OCI-LY7 (cell line): ENCODE results near the gene MAPK4.

Source experiments
- CTCF ChIP-seq: fragments of 200-600 bp; sonication (generic); conservative IDR thresholded peaks from 2 replicates; pipeline ENCODE4 v1.5.1; 2014; ENCODE audit warnings: mild to moderate bottlenecking, antibody characterized with exemption, low read length, moderate library complexity, mixed read lengths
- EZH2phosphoT487 ChIP-seq: fragments of 200-600 bp; sonication (generic); IDR thresholded peaks from 2 replicates; pipeline ENCODE4 v1.6.1; 2018; ENCODE audit warnings: low read depth, borderline replicate concordance, mild to moderate bottlenecking, mixed run types, antibody characterized with exemption, low read length, moderate library complexity, mixed read lengths

GRCh38 chr18:50654658-50655550 is 95.0 kb downstream of the MAPK4 start:
- no peak for TF ChIP-seq EZH2phosphoT487
- TF ChIP-seq CTCF = no peak
